ENCODE data around the gene RAB40B. TPM values are rescaled to one million over a fixed set of nuclear protein-coding genes. Genes with fewer than 3 reads are reported as not detected.
"Not testable (repeated sequence)": the region's sequence is repeated elsewhere in the genome, so short reads cannot be mapped to it uniquely, and the experiment has no call there.

Gene RAB40B
- 18.3 TPM for total RNA-seq

GRCh38 chr17:82698065-82698973 is at the start of gene RAB40B:
Gene RAB40B, minus strand, starts transcription at chr17:82698698. Its CDS starts 102 bp downstream, at chr17:82698596.
- DNase-seq (ENCODE audit: low spot score in 2 of 2) (peak; percentile 100), FAIRE-seq (no peak)

GRCh38 chr17:82745524-82745923 is 47.0 kb upstream of the RAB40B start:
- FAIRE-seq: no peak
- DNase-seq (ENCODE audit: low spot score in 2 of 2): no peak

- not testable (repeated sequence) for FAIRE-seq; DNase-seq (ENCODE audit: low spot score in 2 of 2)
Measured at GRCh38 chr17:82744736-82745135, 46.2 kb upstream of the RAB40B start.

- FAIRE-seq: no peak
Measured at GRCh38 chr17:82743344-82744219, 45.1 kb upstream of the RAB40B start.

GRCh38 chr17:82740906-82741759 is 42.6 kb upstream of the RAB40B start:
- FAIRE-seq: no peak
- DNase-seq (ENCODE audit: low spot score in 2 of 2): no peak

More at GRCh38 chr17:82743344-82744219, 45.1 kb upstream of the RAB40B start:
- no peak for DNase-seq (ENCODE audit: low spot score in 2 of 2)

GRCh38 chr17:82737967-82738877 is 39.7 kb upstream of the RAB40B start:
- FAIRE-seq (peak; percentile 36), DNase-seq (ENCODE audit: low spot score in 2 of 2) (peak; percentile 62 to 78)

- no peak for FAIRE-seq
- DNase-seq (ENCODE audit: low spot score in 2 of 2): no peak
Measured at GRCh38 chr17:82736511-82737185, 38.1 kb upstream of the RAB40B start.

- peak; percentile 86 to 91 for DNase-seq (ENCODE audit: low spot score in 2 of 2)
- no peak for FAIRE-seq
Measured at GRCh38 chr17:82734987-82735866, 36.7 kb upstream of the RAB40B start, which contains the start of gene FN3K. Gene FN3K, plus strand, starts transcription at chr17:82735615. Its CDS starts 22 bp downstream, at chr17:82735637.

GRCh38 chr17:82732118-82732743 is 33.7 kb upstream of the RAB40B start:
- DNase-seq (ENCODE audit: low spot score in 2 of 2): no peak
- FAIRE-seq: no peak

GRCh38 chr17:82729479-82730260 is 31.2 kb upstream of the RAB40B start:
- FAIRE-seq (no peak), DNase-seq (ENCODE audit: low spot score in 2 of 2) (no peak)

- DNase-seq (ENCODE audit: low spot score in 2 of 2) (no peak), FAIRE-seq (no peak)
Measured at GRCh38 chr17:82726427-82726826, 27.9 kb upstream of the RAB40B start.

GRCh38 chr17:82723169-82723807 is 24.8 kb upstream of the RAB40B start:
- DNase-seq (ENCODE audit: low spot score in 2 of 2) (no peak), FAIRE-seq (no peak)

GRCh38 chr17:82722341-82723013 is 24.0 kb upstream of the RAB40B start:
- no peak for DNase-seq (ENCODE audit: low spot score in 2 of 2)
- no peak for FAIRE-seq

GRCh38 chr17:82720204-82720603 is 21.7 kb upstream of the RAB40B start:
- no peak for DNase-seq (ENCODE audit: low spot score in 2 of 2)
- no peak for FAIRE-seq

Measured in frontal cortex (tissue), 4 donors.